ENCODE results near the gene TCF3. TPM values are rescaled to one million over a fixed set of nuclear protein-coding genes. Genes with fewer than 3 reads are reported as not detected.
A peak's percentile ranks its signal among the peaks of the same experiment; 100 is the strongest.

The TCF3 gene
- polyA plus RNA-seq, 12 donors: 96.3 to 195 (median 120) TPM; not detected in 1

- no peak for DNase-seq
Measured at GRCh38 chr19:1634242-1634937, 18.0 kb downstream of the TCF3 start.

GRCh38 chr19:1633269-1633826 lies 19.1 kb downstream of the TCF3 start:
- no peak for DNase-seq

- DNase-seq: no peak
Measured at GRCh38 chr19:1632462-1633268, 19.8 kb downstream of the TCF3 start.

GRCh38 chr19:1631557-1632100 lies 20.8 kb downstream of the TCF3 start:
- DNase-seq: no peak

GRCh38 chr19:1630811-1631210 lies 21.6 kb downstream of the TCF3 start:
- DNase-seq: no peak

GRCh38 chr19:1630012-1630411 lies 22.4 kb downstream of the TCF3 start:
- DNase-seq: no peak

- DNase-seq: no peak
Measured at GRCh38 chr19:1629256-1629808, 23.1 kb downstream of the TCF3 start.

GRCh38 chr19:1627194-1627593 lies 25.2 kb downstream of the TCF3 start:
- no peak for DNase-seq

GRCh38 chr19:1626417-1627010 lies 25.9 kb downstream of the TCF3 start:
- no peak for DNase-seq

GRCh38 chr19:1624458-1624857 lies 28.0 kb downstream of the TCF3 start:
- peak; percentile 31 for DNase-seq

- DNase-seq: no peak
Measured at GRCh38 chr19:1622541-1622940, 29.9 kb downstream of the TCF3 start.

- DNase-seq: no peak
Measured at GRCh38 chr19:1622007-1622406, 30.4 kb downstream of the TCF3 start.

GRCh38 chr19:1621574-1621973 lies 30.8 kb downstream of the TCF3 start:
- no peak for DNase-seq

GRCh38 chr19:1621021-1621420 lies 31.4 kb downstream of the TCF3 start:
- DNase-seq: no peak

GRCh38 chr19:1620502-1620901 lies 31.9 kb downstream of the TCF3 start:
- DNase-seq: no peak

GRCh38 chr19:1619703-1620102 lies 32.7 kb downstream of the TCF3 start:
- DNase-seq: no peak

GRCh38 chr19:1619094-1619439 lies 33.3 kb downstream of the TCF3 start:
- no peak for DNase-seq

GRCh38 chr19:1618157-1619093 lies 34.0 kb downstream of the TCF3 start:
- no peak for DNase-seq

GRCh38 chr19:1616875-1617274 lies 35.5 kb downstream of the TCF3 start:
- DNase-seq: no peak

GRCh38 chr19:1616396-1616795 lies 36.0 kb downstream of the TCF3 start:
- DNase-seq: no peak

Measured in muscle of arm (tissue), 12 donors.